Measurements from ENCODE around the gene TMCC1.

TMCC1 gene

GRCh38 chr3:129618901-129619671, 274.4 kb downstream of the TMCC1 start:
- TF ChIP-seq CTCF (IDR thresholded peaks at IDR 0.05; ENCODE audit: low read depth, low read length, missing control alignments), result no peak
- H3K4me3 ChIP-seq (ENCODE audit: low read depth, low read length), result no peak overlapping the region
- no peak for DNase-seq (ENCODE audit: low read depth)

GRCh38 chr3:129618186-129618820, 275.2 kb downstream of the TMCC1 start:
- H3K4me3 ChIP-seq (ENCODE audit: low read depth, low read length), result no peak overlapping the region
- DNase-seq (ENCODE audit: low read depth), result no peak
- TF ChIP-seq CTCF (IDR thresholded peaks at IDR 0.05; ENCODE audit: low read depth, low read length, missing control alignments), result no peak

GRCh38 chr3:129617381-129618185, 275.9 kb downstream of the TMCC1 start:
- DNase-seq (ENCODE audit: low read depth), result no peak
- no peak overlapping the region for H3K4me3 ChIP-seq (ENCODE audit: low read depth, low read length)
- no peak for TF ChIP-seq CTCF (IDR thresholded peaks at IDR 0.05; ENCODE audit: low read depth, low read length, missing control alignments)

- TF ChIP-seq CTCF (IDR thresholded peaks at IDR 0.05; ENCODE audit: low read depth, low read length, missing control alignments), result no peak
- no peak overlapping the region for H3K4me3 ChIP-seq (ENCODE audit: low read depth, low read length)
Observed at GRCh38 chr3:129616713-129617112, 276.8 kb downstream of the TMCC1 start.

GRCh38 chr3:129616291-129616690, 277.2 kb downstream of the TMCC1 start:
- TF ChIP-seq CTCF (IDR thresholded peaks at IDR 0.05; ENCODE audit: low read depth, low read length, missing control alignments), result no peak
- H3K4me3 ChIP-seq (ENCODE audit: low read depth, low read length), result no peak overlapping the region

More at GRCh38 chr3:129616713-129617112, 276.8 kb downstream of the TMCC1 start:
- DNase-seq (ENCODE audit: low read depth), result no peak

GRCh38 chr3:129615751-129616281, 277.7 kb downstream of the TMCC1 start:
- no peak for TF ChIP-seq CTCF (IDR thresholded peaks at IDR 0.05; ENCODE audit: low read depth, low read length, missing control alignments)
- no peak for DNase-seq (ENCODE audit: low read depth)
- H3K4me3 ChIP-seq (ENCODE audit: low read depth, low read length), result no peak overlapping the region

More at GRCh38 chr3:129616291-129616690, 277.2 kb downstream of the TMCC1 start:
- DNase-seq (ENCODE audit: low read depth), result no peak
